ENCODE measurements around the gene LRRD1. TPM values are rescaled to one million over a fixed set of nuclear protein-coding genes. Genes with fewer than 3 reads are reported as not detected.

Gene LRRD1
- total and polyA plus RNA-seq, 10 of the 15 experiments (the other 5 are each of a cell fraction or from before 2014, with no cell fraction given): 0.04 to 0.06 TPM; not detected in 8

GRCh38 chr7:92150450-92151017, 28.4 kb downstream of the LRRD1 start:
- Histone ChIP-seq H3K36me3 (ENCODE audit: control insufficient read depth in 2 of 2, insufficient read depth in 2 of 2, low read length in 1 of 2) (no peaks in the 10 kb centered on the region), H2AFZ (ENCODE audit: control insufficient read depth, low read depth, low read length) (no peak overlapping the region), H3K27ac (ENCODE audit: control insufficient read depth, insufficient read depth) (no peak overlapping the region), H4K20me1 (ENCODE audit: control insufficient read depth, insufficient read depth) (no peaks in the 10 kb centered on the region), H3K4me3 (no peak overlapping the region), H3K4me1 (ENCODE audit: control insufficient read depth, insufficient read depth, low read length) (no peaks in the 10 kb centered on the region), H3K9me3 (replicated peaks; ENCODE audit: control insufficient read depth, insufficient read depth, low read length) (no peaks in the 10 kb centered on the region), H3K4me2 (ENCODE audit: control insufficient read depth, insufficient read depth) (no peak overlapping the region), H3K27me3 (replicated peaks in 1 of 2; ENCODE audit: control insufficient read depth in 2 of 2, insufficient read depth in 2 of 2, low read length in 1 of 2) (no peaks in the 10 kb centered on the region), H3K79me2 (ENCODE audit: control insufficient read depth, insufficient read depth, low read length) (no peaks in the 10 kb centered on the region), H3K9ac (ENCODE audit: control insufficient read depth, insufficient read depth, low read length) (no peak overlapping the region)
- ATAC-seq (no peak), DNase-seq (ENCODE audit: low read depth, low spot score) (no peak), FAIRE-seq (no peak)
- in situ Hi-C loops (cut with MboI) (no loop called here), intact Hi-C loops (cut with micrococcal nuclease; ENCODE audit: unreplicated experiment) (no loop called here)
- WGBS (ENCODE audit: insufficient coverage, insufficient replicate concordance, low lambda C conversion rate, missing lambda C conversion rate): 0% methylated on average over 1 of the region's 1 CpG
- ChIA-PET POLR2A (no interaction called here), CTCF (interaction anchor here (1.0 kb wide), 1 partner anchor 297 kb away, joined by 3 read pairs; the partner anchor contains the start of gene GATAD1), SMC1A (ENCODE audit: uncharacterized antibody, unreplicated experiment) (interaction anchor here (0.8 kb wide), 1 partner anchor 9 kb away, joined by 3 read pairs; no protein-coding TSS in a partner anchor), RAD21 (ENCODE audit: unreplicated experiment) (no interaction called here)
- TF ChIP-seq E2F4 (IDR thresholded peaks at IDR 0.05; ENCODE audit: low read depth, low read length): no peak
- TF ChIP-seq RAD21 (IDR thresholded peaks at IDR 0.05; ENCODE audit: insufficient read depth, low read depth, low read length): no peak
- TF ChIP-seq CBFB (IDR thresholded peaks at IDR 0.05; ENCODE audit: low read depth): no peak
- no peak for TF ChIP-seq BCL11A (IDR thresholded peaks at IDR 0.05; ENCODE audit: low read depth, low read length)
- no peak for TF ChIP-seq TARDBP (IDR thresholded peaks at IDR 0.05; ENCODE audit: borderline replicate concordance)
- TF ChIP-seq SIN3A (IDR thresholded peaks at IDR 0.05; ENCODE audit: low read depth, low read length): no peak
- TF ChIP-seq TAF1 (IDR thresholded peaks at IDR 0.05; ENCODE audit: borderline replicate concordance, low read depth, low read length): no peak
- TF ChIP-seq SIX5 (IDR thresholded peaks at IDR 0.05; ENCODE audit: low read depth, low read length, severe bottlenecking): no peak
- no peak for TF ChIP-seq CREB1 (IDR thresholded peaks at IDR 0.05; ENCODE audit: low read depth)
- no peak for TF ChIP-seq NFXL1 (IDR thresholded peaks at IDR 0.05; ENCODE audit: borderline replicate concordance)
- no peak for TF ChIP-seq NR2C1 (IDR thresholded peaks at IDR 0.05)
- no peak for TF ChIP-seq ASH2L (IDR thresholded peaks at IDR 0.05; ENCODE audit: borderline replicate concordance, low read depth)
- no TSS peak for BruUV-seq (replicated peaks)

All from GM12878 (cell line).